Stomach (tissue), 9 donors: ENCODE measurements around the gene ALG8. TPM values are rescaled to one million over a fixed set of nuclear protein-coding genes. Genes with fewer than 3 reads are reported as not detected.
"Not testable (repeated sequence)": the region's sequence is repeated elsewhere in the genome, so short reads cannot be mapped to it uniquely, and the experiment has no call there.

Experiments used
- DNase-seq, 2 donors: peaks; one replicate each; pipeline versions ENCODE4 v3.0.0 to v3.0.0-alpha.2; 2013 to 2019
- H3K27ac ChIP-seq, 5 donors: fragments of 200-600 bp in 4 of 5; sonication (generic) in 4 of 5; one replicate each; pipeline ENCODE4 v1.5.1; 2013 to 2019; ENCODE audit warnings: mild to moderate bottlenecking in 1 of 5, moderate library complexity in 1 of 5
- H3K27me3 ChIP-seq, 3 donors: fragments of 200-600 bp; sonication (generic); one replicate each; pipeline ENCODE4 v1.5.1; 2017 to 2019; ENCODE audit warnings: mixed run types in 1 of 3
- H3K36me3 ChIP-seq, 4 donors: fragments of 200-600 bp; sonication (generic); 1 replicate in 3 of 4; 2 replicates in 1 of 4; pipeline ENCODE4 v1.5.1; 2016 to 2019
- H3K4me1 ChIP-seq, 4 donors: fragments of 200-600 bp; sonication (generic); one replicate each; pipeline ENCODE4 v1.5.1; 2016 to 2019
- H3K4me3 ChIP-seq, 4 donors: fragments of 200-600 bp; sonication (generic) in 3 of 4; one replicate each; pipeline ENCODE4 v1.5.1; 2016 to 2019; ENCODE audit warnings: mild to moderate bottlenecking in 1 of 4
- H3K9me3 ChIP-seq, 4 donors: fragments of 200-600 bp; sonication (generic); one replicate each; pipeline ENCODE4 v1.5.1; 2016 to 2019
- CTCF ChIP-seq, 7 experiments: fragments of 450-650 bp in 4 of 7; fragments of 200-600 bp in 3 of 7; sonication (generic) in 3 of 7; IDR thresholded peaks; one replicate each; pipeline ENCODE4 v1.5.1; 2016 to 2019; ENCODE audit warnings: antibody characterized with exemption in 7 of 7, control low read depth in 2 of 7, mild to moderate bottlenecking in 1 of 7
- EP300 ChIP-seq: sonication (generic); formaldehyde crosslinking; IDR thresholded peaks from one replicate; pipeline ENCODE4 v1.6.1; 2017; ENCODE audit warnings: antibody characterized with exemption
- POLR2A ChIP-seq, 4 donors: fragments of 450-650 bp; IDR thresholded peaks; one replicate each; pipeline ENCODE4 v1.6.1; 2016; ENCODE audit warnings: antibody characterized with exemption in 4 of 4, control low read depth in 2 of 4, mild to moderate bottlenecking in 1 of 4, moderate library complexity in 1 of 4
- POLR2AphosphoS5 ChIP-seq, 3 donors: sonication (generic); formaldehyde crosslinking; IDR thresholded peaks; one replicate each; pipeline ENCODE4 v1.6.1; 2016; ENCODE audit warnings: antibody characterized with exemption in 3 of 3
- WGBS, 5 donors: extraction: QIAGEN DNeasy Blood & Tissue Kit in 3 of 5; methylation state at CpG; one replicate each; pipeline versions ENCODE4 v1.1.5 to v1.1.7; 2013 to 2018; 5-methylcytosine and 5-hydroxymethylcytosine counted together
- intact Hi-C: fragments of 100-400 bp; cut with DNase I; formaldehyde crosslinking; loops from one replicate; pipeline ENCODE4 v1.15.1; 2023; ENCODE audit warnings: low total_unique reads
- polyA plus RNA-seq, 3 donors: library from polyadenylated mRNA; stranded (reverse); fragments of 200-250 nt; gene quantifications; one replicate each; pipeline ENCODE4 v1.2.3, GENCODE V29; 2013
- total RNA-seq, 5 donors: library from RNA; depleted of rRNA; stranded (reverse); fragments of >200 nt; gene quantifications; one replicate each; pipeline versions ENCODE4 v1.1.0 to v1.2.3, GENCODE V29; 2014 to 2016
- donor health status: healthy with polysubstance abuse.
- donor health status: Bipolar disorder and iron deficiency.
- donor health status: healthy.

ALG8 gene
- total and polyA plus RNA-seq, 8 donors: 3.8 to 58.2 (median 24.5) TPM

DNA sequence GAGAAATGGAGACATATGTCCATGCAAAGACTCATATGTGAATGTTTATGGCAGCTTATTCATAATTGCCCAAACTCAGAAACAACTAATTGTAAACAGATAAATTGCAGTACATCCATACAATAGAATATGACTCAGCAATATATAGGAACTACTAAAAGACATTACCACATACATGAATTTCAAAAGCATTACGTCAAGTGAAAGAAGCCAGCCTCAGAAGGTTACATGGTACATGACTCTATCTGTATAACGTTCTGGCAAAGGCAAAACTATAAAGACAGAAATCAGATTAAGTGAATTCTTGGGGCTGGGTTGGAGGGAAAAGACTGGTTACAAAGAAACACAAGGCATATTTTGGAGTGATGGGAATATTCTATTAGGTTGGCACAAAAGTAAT, 41.8 kb upstream of the ALG8 start:
- no peak for TF ChIP-seq POLR2A (IDR thresholded peaks at IDR 0.05)
- TF ChIP-seq POLR2AphosphoS5 (IDR thresholded peaks at IDR 0.05): no peak
- TF ChIP-seq CTCF (IDR thresholded peaks at IDR 0.05): no peak
- no peak for TF ChIP-seq EP300
- peaks cover 0 to 36% (median 28%) of the 10 kb centered on the region in 4 donors for H3K36me3 ChIP-seq
- H3K4me1 ChIP-seq: peaks cover 0 to 10% (median 5%) of the 10 kb centered on the region in 4 donors
- 70 to 90% (median 84%) methylated on average over 2 of the region's 2 CpGs for WGBS, 5 donors
- H3K4me3 ChIP-seq: no peak overlapping the region
- no peaks in the 10 kb centered on the region for H3K9me3 ChIP-seq
- no peak for DNase-seq
- intact Hi-C loops: no loop called here
- H3K27me3 ChIP-seq: no peaks in the 10 kb centered on the region
- H3K27ac ChIP-seq: no peak overlapping the region

GRCh38 chr11:78180751-78181150, 41.3 kb upstream of the ALG8 start:
- no peaks in the 10 kb centered on the region for H3K27me3 ChIP-seq
- peaks cover 0 to 6% (median 1%) of the 10 kb centered on the region in 4 donors for H3K4me1 ChIP-seq
- no peak for DNase-seq
- H3K27ac ChIP-seq: no peak overlapping the region
- no peaks in the 10 kb centered on the region for H3K9me3 ChIP-seq
- no peak overlapping the region for H3K4me3 ChIP-seq
- intact Hi-C loops: no loop called here
- TF ChIP-seq CTCF (IDR thresholded peaks at IDR 0.05): no peak
- TF ChIP-seq EP300: no peak
- TF ChIP-seq POLR2AphosphoS5 (IDR thresholded peaks at IDR 0.05): no peak
- no peak for TF ChIP-seq POLR2A (IDR thresholded peaks at IDR 0.05)
- 88 to 99% (median 94%) methylated on average over 4 of the region's 4 CpGs for WGBS, 5 donors
- H3K36me3 ChIP-seq: peaks cover 0 to 34% (median 27%) of the 10 kb centered on the region in 4 donors

- WGBS, 5 donors: 87 to 96% (median 94%) methylated on average over 7 of the region's 7 CpGs
Observed at GRCh38 chr11:78179459-78180071, 40.1 kb upstream of the ALG8 start.

GRCh38 chr11:78177216-78177615, 37.8 kb upstream of the ALG8 start:
- no peak for TF ChIP-seq POLR2A (IDR thresholded peaks at IDR 0.05)
- no peak for TF ChIP-seq EP300
- TF ChIP-seq POLR2AphosphoS5 (IDR thresholded peaks at IDR 0.05): no peak
- TF ChIP-seq CTCF (IDR thresholded peaks at IDR 0.05): no peak
- 90 to 99% (median 93%) methylated on average over 7 of the region's 7 CpGs for WGBS, 5 donors

More at GRCh38 chr11:78179459-78180071, 40.1 kb upstream of the ALG8 start:
- no peaks in the 10 kb centered on the region for H3K27me3 ChIP-seq
- H3K4me3 ChIP-seq: no peak overlapping the region
- peaks cover 0 to 30% (median 26%) of the 10 kb centered on the region in 4 donors for H3K36me3 ChIP-seq
- no peak overlapping the region for H3K27ac ChIP-seq
- no peak for DNase-seq
- intact Hi-C loops: no loop called here
- no peak for TF ChIP-seq POLR2A (IDR thresholded peaks at IDR 0.05)
- no peaks in the 10 kb centered on the region for H3K4me1 ChIP-seq
- no peaks in the 10 kb centered on the region for H3K9me3 ChIP-seq

DNA sequence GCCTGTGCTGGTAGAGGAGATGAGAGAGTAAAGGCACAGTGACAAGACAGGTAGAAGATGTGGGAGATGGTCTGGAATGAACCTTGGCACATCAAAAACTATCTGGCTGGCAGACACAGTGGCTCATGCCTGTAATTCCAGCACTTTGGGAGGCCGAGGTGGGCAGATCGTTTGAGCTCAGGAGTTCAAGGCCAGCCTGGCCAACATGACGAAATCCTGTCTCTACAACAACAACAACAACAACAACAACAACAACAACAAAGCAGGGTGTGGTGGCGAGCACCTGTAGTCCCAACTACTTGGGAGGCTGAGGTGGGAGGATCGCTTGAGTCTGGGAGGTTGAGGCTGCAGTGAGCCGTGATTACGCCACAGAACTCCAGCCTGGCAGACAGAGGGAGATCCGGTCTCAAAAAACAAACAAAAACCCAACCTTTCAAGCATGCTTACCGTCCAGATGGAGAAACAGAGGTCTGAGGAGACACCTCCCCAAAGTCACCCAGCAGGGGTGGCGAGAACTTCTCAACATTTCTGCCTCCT, 37.2 kb upstream of the ALG8 start:
- Histone ChIP-seq H3K4me3 (no peak overlapping the region), H3K9me3 (no peaks in the 10 kb centered on the region), H3K27me3 (no peaks in the 10 kb centered on the region), H3K4me1 (no peaks in the 10 kb centered on the region), H3K27ac (no peak overlapping the region), H3K36me3 (peaks cover 10 to 45% (median 44%) of the 10 kb centered on the region in 4 donors)
- WGBS, 5 donors: 92 to 96% (median 94%) methylated on average over 10 of the region's 10 CpGs
- TF ChIP-seq POLR2AphosphoS5 (IDR thresholded peaks at IDR 0.05) (no peak), POLR2A (IDR thresholded peaks at IDR 0.05) (no peak), EP300 (no peak), CTCF (IDR thresholded peaks at IDR 0.05) (no peak)
- intact Hi-C loops: no loop called here
- no peak for DNase-seq

More at GRCh38 chr11:78177216-78177615, 37.8 kb upstream of the ALG8 start:
- intact Hi-C loops: no loop called here
- H3K9me3 ChIP-seq: no peaks in the 10 kb centered on the region
- no peaks in the 10 kb centered on the region for H3K27me3 ChIP-seq
- no peak overlapping the region for H3K27ac ChIP-seq
- no peak for DNase-seq
- H3K36me3 ChIP-seq: peaks cover 10 to 41% (median 40%) of the 10 kb centered on the region in 4 donors
- no peaks in the 10 kb centered on the region for H3K4me1 ChIP-seq
- no peak overlapping the region for H3K4me3 ChIP-seq

DNA sequence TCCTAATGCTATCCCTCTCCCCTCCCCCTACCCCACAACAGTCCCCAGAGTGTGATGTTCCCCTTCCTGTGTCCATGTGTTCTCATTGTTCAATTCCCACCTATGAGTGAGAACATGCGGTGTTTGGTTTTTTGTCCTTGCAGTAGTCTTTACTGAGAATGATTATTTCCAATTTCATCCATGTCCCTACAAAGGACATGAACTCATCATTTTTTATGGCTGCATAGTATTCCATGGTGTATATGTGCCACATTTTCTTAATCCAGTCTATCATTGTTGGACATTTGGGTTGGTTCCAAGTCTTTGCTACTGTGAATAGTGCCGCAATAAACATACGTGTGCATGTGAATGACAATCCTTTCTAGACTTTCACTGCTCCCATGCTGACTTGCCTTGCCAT, 36.4 kb upstream of the ALG8 start:
- 96 to 99% (median 98%) methylated on average over 3 of the region's 3 CpGs for WGBS, 5 donors

More for the DNA sequence above, 36.4 kb upstream of the ALG8 start:
- H3K27me3 ChIP-seq, DNase-seq, H3K9me3 ChIP-seq, H3K4me1 ChIP-seq, intact Hi-C loops, H3K4me3 ChIP-seq, H3K27ac ChIP-seq: not testable (repeated sequence)
- H3K36me3 ChIP-seq: peaks cover 10 to 53% (median 48%) of the 10 kb centered on the region in 4 donors
